ENCODE measurements around the gene DTNA. TPM values are rescaled to one million over a fixed set of nuclear protein-coding genes. Genes with fewer than 3 reads are reported as not detected.

Gene DTNA
- total RNA-seq, 1 donor from 2014 or later = 21.0 TPM

- no peak overlapping the region for H3K27ac ChIP-seq
- no peak for ATAC-seq
- no peaks in the 10 kb centered on the region for H3K4me1 ChIP-seq
- H3K9me3 ChIP-seq = no peaks in the 10 kb centered on the region
- intact Hi-C loops (cut with DNase I) = no loop called here
- no peaks in the 10 kb centered on the region for H3K27me3 ChIP-seq (ENCODE audit: low read depth)
- no peak for DNase-seq
- no peaks in the 10 kb centered on the region for H3K36me3 ChIP-seq
- TF ChIP-seq CTCF (IDR thresholded peaks at IDR 0.05) = no peak
- no peak overlapping the region for H3K4me3 ChIP-seq
Measured at GRCh38 chr18:34794348-34794747, 84.2 kb downstream of the DTNA start.

- Histone ChIP-seq H3K9me3 (no peaks in the 10 kb centered on the region), H3K36me3 (no peaks in the 10 kb centered on the region), H3K4me3 (no peak overlapping the region), H3K27me3 (ENCODE audit: low read depth) (no peaks in the 10 kb centered on the region), H3K4me1 (no peaks in the 10 kb centered on the region), H3K27ac (no peak overlapping the region)
- TF ChIP-seq CTCF (IDR thresholded peaks at IDR 0.05) = no peak
- DNase-seq = no peak
- intact Hi-C loops (cut with DNase I) = no loop called here
- no peak for ATAC-seq
Measured at GRCh38 chr18:34795070-34795732, 85.1 kb downstream of the DTNA start.

GRCh38 chr18:34796035-34796657 lies 86.0 kb downstream of the DTNA start:
- Histone ChIP-seq H3K4me1 (no peaks in the 10 kb centered on the region), H3K9me3 (no peaks in the 10 kb centered on the region), H3K36me3 (no peaks in the 10 kb centered on the region), H3K27ac (no peak overlapping the region), H3K27me3 (ENCODE audit: low read depth) (no peaks in the 10 kb centered on the region), H3K4me3 (no peak overlapping the region)
- ATAC-seq = no peak
- intact Hi-C loops (cut with DNase I) = no loop called here
- DNase-seq = no peak
- no peak for TF ChIP-seq CTCF (IDR thresholded peaks at IDR 0.05)

- H3K27me3 ChIP-seq (ENCODE audit: low read depth) = no peaks in the 10 kb centered on the region
- intact Hi-C loops (cut with DNase I) = no loop called here
- no peaks in the 10 kb centered on the region for H3K36me3 ChIP-seq
- TF ChIP-seq CTCF (IDR thresholded peaks at IDR 0.05) = no peak
- H3K4me3 ChIP-seq = no peak overlapping the region
- ATAC-seq (no peak), DNase-seq (no peak)
- no peaks in the 10 kb centered on the region for H3K4me1 ChIP-seq
- no peaks in the 10 kb centered on the region for H3K9me3 ChIP-seq
- no peak overlapping the region for H3K27ac ChIP-seq
Measured at GRCh38 chr18:34799291-34799690, 89.2 kb downstream of the DTNA start.

GRCh38 chr18:34800381-34800780 lies 90.3 kb downstream of the DTNA start:
- H3K4me3 ChIP-seq = no peak overlapping the region
- no peak for TF ChIP-seq CTCF (IDR thresholded peaks at IDR 0.05)
- no peaks in the 10 kb centered on the region for H3K27me3 ChIP-seq (ENCODE audit: low read depth)
- intact Hi-C loops (cut with DNase I) = no loop called here
- no peaks in the 10 kb centered on the region for H3K9me3 ChIP-seq
- H3K27ac ChIP-seq = no peak overlapping the region
- no peak for DNase-seq
- ATAC-seq = no peak
- H3K36me3 ChIP-seq = no peaks in the 10 kb centered on the region
- H3K4me1 ChIP-seq = no peaks in the 10 kb centered on the region
